ENCODE data around the gene DYNLT2B.

Gene DYNLT2B

GRCh38 chr3:196335503-196335948 lies 17.5 kb upstream of the DYNLT2B start:
- no peaks in the 10 kb centered on the region for H3K27me3 ChIP-seq (replicated peaks; ENCODE audit: control insufficient read depth, insufficient read depth, low read length)
- no peaks in the 10 kb centered on the region for H3K36me3 ChIP-seq (ENCODE audit: control insufficient read depth, insufficient read depth, low read length)
- no peak overlapping the region for H3K4me3 ChIP-seq (replicated peaks; ENCODE audit: low read depth, low read length)
- TF ChIP-seq, protein P1, sequence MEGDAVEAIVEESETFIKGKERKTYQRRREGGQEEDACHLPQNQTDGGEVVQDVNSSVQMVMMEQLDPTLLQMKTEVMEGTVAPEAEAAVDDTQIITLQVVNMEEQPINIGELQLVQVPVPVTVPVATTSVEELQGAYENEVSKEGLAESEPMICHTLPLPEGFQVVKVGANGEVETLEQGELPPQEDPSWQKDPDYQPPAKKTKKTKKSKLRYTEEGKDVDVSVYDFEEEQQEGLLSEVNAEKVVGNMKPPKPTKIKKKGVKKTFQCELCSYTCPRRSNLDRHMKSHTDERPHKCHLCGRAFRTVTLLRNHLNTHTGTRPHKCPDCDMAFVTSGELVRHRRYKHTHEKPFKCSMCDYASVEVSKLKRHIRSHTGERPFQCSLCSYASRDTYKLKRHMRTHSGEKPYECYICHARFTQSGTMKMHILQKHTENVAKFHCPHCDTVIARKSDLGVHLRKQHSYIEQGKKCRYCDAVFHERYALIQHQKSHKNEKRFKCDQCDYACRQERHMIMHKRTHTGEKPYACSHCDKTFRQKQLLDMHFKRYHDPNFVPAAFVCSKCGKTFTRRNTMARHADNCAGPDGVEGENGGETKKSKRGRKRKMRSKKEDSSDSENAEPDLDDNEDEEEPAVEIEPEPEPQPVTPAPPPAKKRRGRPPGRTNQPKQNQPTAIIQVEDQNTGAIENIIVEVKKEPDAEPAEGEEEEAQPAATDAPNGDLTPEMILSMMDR (IDR thresholded peaks at IDR 0.05; ENCODE audit: insufficient read depth, low read length, poor library complexity, severe bottlenecking): no peak
- no peak for DNase-seq (ENCODE audit: extremely low read depth, insufficient read length)

- Histone ChIP-seq H3K36me3 (ENCODE audit: control insufficient read depth, insufficient read depth, low read length) (no peaks in the 10 kb centered on the region), H3K27me3 (replicated peaks; ENCODE audit: control insufficient read depth, insufficient read depth, low read length) (no peaks in the 10 kb centered on the region), H3K4me3 (replicated peaks; ENCODE audit: low read depth, low read length) (no peak overlapping the region)
- TF ChIP-seq, protein P1 (IDR thresholded peaks at IDR 0.05; ENCODE audit: insufficient read depth, low read length, poor library complexity, severe bottlenecking): no peak
- no peak for DNase-seq (ENCODE audit: extremely low read depth, insufficient read length)
Measured at GRCh38 chr3:196334982-196335381, 16.9 kb upstream of the DYNLT2B start.

DNA sequence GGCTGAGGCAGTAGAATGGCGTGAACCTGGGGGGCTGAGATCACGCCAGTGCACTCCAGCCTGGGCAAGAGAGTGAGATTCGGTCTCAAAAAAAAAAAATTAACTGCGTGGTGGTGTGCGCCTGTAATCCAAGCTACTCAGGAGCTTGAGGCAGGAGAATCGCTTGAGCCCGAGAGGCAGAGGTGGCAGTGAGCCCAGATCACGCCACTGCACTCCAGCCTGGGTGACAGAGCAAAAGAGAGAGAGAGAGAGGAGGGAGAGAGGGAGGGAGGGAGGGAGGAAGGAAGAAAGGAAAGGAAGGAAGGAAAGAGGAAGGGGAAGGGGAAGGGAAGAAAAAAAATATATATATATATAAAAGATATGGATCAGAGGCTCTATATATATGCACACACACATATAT lies 14.1 kb upstream of the DYNLT2B start:
- DNase-seq (ENCODE audit: extremely low read depth, insufficient read length): no peak
- H3K27me3 ChIP-seq (replicated peaks; ENCODE audit: control insufficient read depth, insufficient read depth, low read length): no peaks in the 10 kb centered on the region
- no peaks in the 10 kb centered on the region for H3K36me3 ChIP-seq (ENCODE audit: control insufficient read depth, insufficient read depth, low read length)
- H3K4me3 ChIP-seq (replicated peaks; ENCODE audit: low read depth, low read length): no peak overlapping the region
- TF ChIP-seq, protein P1 (IDR thresholded peaks at IDR 0.05; ENCODE audit: insufficient read depth, low read length, poor library complexity, severe bottlenecking): no peak

GRCh38 chr3:196327405-196327804 lies 9.4 kb upstream of the DYNLT2B start:
- H3K4me3 ChIP-seq (replicated peaks; ENCODE audit: low read depth, low read length): no peak overlapping the region
- no peaks in the 10 kb centered on the region for H3K27me3 ChIP-seq (replicated peaks; ENCODE audit: control insufficient read depth, insufficient read depth, low read length)
- DNase-seq (ENCODE audit: extremely low read depth, insufficient read length): no peak
- TF ChIP-seq, protein P1 (IDR thresholded peaks at IDR 0.05; ENCODE audit: insufficient read depth, low read length, poor library complexity, severe bottlenecking): no peak
- no peaks in the 10 kb centered on the region for H3K36me3 ChIP-seq (ENCODE audit: control insufficient read depth, insufficient read depth, low read length)

DNA sequence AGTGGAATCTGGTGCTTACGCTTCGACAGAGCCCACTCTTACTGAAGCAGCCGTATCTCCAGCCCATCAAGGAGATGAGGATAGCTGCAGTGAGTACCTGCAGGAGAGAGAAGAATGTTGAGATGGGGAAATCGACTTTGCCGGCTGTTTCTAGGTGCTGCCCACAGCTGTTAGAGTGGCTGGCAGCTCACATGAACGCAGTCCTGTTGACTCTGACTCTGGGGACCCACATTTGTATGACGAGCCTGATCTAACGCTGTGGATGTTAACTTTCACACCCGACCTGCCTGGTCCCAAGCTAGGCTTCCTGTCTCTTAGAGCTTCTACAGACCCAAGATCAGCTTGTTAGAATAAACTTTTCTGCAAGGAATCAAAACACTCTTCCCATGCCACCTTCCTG lies 8.9 kb upstream of the DYNLT2B start:
- H3K36me3 ChIP-seq (ENCODE audit: control insufficient read depth, insufficient read depth, low read length): no peaks in the 10 kb centered on the region
- no peak overlapping the region for H3K4me3 ChIP-seq (replicated peaks; ENCODE audit: low read depth, low read length)
- H3K27me3 ChIP-seq (replicated peaks; ENCODE audit: control insufficient read depth, insufficient read depth, low read length): no peaks in the 10 kb centered on the region
- DNase-seq (ENCODE audit: extremely low read depth, insufficient read length): no peak
- TF ChIP-seq, protein P1 (IDR thresholded peaks at IDR 0.05; ENCODE audit: insufficient read depth, low read length, poor library complexity, severe bottlenecking): no peak

- Histone ChIP-seq H3K4me3 (replicated peaks; ENCODE audit: low read depth, low read length) (no peak overlapping the region), H3K27me3 (replicated peaks; ENCODE audit: control insufficient read depth, insufficient read depth, low read length) (no peaks in the 10 kb centered on the region), H3K36me3 (ENCODE audit: control insufficient read depth, insufficient read depth, low read length) (no peaks in the 10 kb centered on the region)
- TF ChIP-seq, protein P1 (IDR thresholded peaks at IDR 0.05; ENCODE audit: insufficient read depth, low read length, poor library complexity, severe bottlenecking): no peak
- no peak for DNase-seq (ENCODE audit: extremely low read depth, insufficient read length)
Measured at GRCh38 chr3:196323691-196324090, 5.7 kb upstream of the DYNLT2B start.
